Neural progenitor cell (in vitro differentiated cells): ENCODE results near the gene MEGF8.

Experiments used
- CTCF ChIP-seq: fragments of 200-600 bp; sonication (generic); IDR thresholded peaks from 2 replicates; pipeline ENCODE4 v1.5.1; 2017; ENCODE audit warnings: antibody characterized with exemption, mild to moderate bottlenecking
- EZH2 ChIP-seq: fragments of 200-600 bp; sonication (generic); IDR thresholded peaks from 2 replicates; pipeline ENCODE4 v1.6.1; 2017; ENCODE audit warnings: antibody characterized with exemption, mild to moderate bottlenecking, moderate library complexity
- EZH2phosphoT487 ChIP-seq: fragments of 200-600 bp; sonication (generic); IDR thresholded peaks from 2 replicates; pipeline ENCODE4 v1.6.1; 2017; ENCODE audit warnings: antibody characterized with exemption

GRCh38 chr19:42362342-42362741, 36.9 kb downstream of the MEGF8 start:
- no peak for TF ChIP-seq EZH2phosphoT487
- no peak for TF ChIP-seq CTCF
- TF ChIP-seq EZH2 = no peak
